NCI-H446 treated with DMSO at 0.1 percent for 48 hours (cell line): ENCODE data around the gene CLMN.

Experiments
- DNase-seq: peaks from one replicate; lab custom pipeline; 2025; lab: John Stamatoyannopoulos, UW

The CLMN gene

GRCh38 chr14:95344536-95344935 lies 24.8 kb upstream of the CLMN start:
- DNase-seq: no peak

GRCh38 chr14:95341564-95341963 lies 21.9 kb upstream of the CLMN start:
- no peak for DNase-seq

DNA sequence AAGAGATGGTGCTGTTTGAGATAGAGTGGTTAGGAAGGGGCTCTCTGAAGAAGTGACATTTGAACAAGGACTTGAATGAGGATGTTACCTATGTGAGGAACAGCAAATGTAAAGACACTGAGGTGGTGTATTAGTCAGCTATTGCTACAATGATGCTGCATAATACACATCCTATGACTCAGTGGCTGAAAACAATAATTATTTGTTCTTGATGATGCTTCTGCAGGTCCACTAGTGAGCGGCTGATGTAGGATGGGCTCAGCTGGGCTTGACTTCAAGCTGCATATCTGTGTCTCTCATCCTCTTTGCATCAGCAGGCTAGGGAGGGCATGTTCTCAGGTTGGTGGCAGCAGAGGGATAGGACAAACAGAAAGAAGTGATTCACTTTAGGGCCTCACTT lies 21.4 kb upstream of the CLMN start:
- DNase-seq: no peak

DNA sequence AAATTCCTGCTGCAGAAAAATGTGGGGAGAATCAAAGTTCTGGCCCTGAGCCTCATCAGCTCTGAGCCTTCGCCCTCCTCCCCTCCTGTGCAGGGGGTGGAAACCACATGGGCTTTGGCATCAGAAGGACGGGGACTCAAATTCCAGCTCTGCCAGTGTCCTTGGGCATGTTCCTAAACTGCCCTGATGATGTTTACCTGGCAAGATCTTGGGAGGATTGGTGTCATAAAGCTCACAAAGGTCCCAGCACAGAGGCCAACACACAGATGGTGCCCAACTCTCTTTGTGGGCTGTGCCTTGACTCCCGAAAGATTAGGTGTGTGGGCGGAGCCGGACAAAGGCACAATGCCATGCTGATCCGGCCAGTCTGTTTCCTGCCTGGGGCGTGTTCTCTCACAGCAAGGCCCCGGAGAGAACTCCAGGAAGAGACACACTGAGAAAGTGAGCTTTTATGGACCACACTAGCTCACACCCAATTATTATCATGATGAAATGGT lies 20.5 kb upstream of the CLMN start:
- DNase-seq: no peak

GRCh38 chr14:95339301-95339865 lies 19.7 kb upstream of the CLMN start:
- DNase-seq: no peak

- no peak for DNase-seq
These were observed 18.7 kb upstream of the CLMN start for GRCh38 chr14:95338436-95338835.

GRCh38 chr14:95337041-95337595 lies 17.4 kb upstream of the CLMN start:
- no peak for DNase-seq

DNA sequence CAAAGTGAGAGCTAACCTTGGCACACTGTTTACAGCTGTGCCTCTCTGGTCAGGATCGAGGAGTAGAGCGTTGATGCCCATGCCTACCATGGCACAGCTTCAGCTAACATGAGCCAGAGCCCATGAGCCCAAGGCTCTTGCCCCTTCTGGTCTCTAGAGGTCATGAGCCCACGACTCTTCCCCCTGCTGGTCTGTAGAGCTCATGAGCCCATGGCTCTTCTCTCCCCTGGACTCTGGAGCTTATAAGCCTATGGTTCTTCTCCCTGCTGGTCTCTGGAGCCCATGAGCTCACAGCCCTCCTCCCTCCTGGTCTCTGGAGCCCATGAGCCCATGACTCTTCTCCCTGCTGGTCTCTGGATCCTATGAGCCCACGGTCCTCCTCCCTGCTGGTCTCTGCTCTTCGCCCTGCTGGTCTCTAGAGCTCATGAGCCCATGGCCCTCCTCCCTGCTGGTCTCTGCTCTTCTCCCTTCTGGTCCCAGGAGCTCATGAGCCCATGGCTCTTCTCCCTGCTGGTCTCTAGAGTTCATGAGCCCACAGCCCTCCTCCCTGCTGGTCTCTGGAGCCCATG lies 16.6 kb upstream of the CLMN start:
- no peak for DNase-seq

- no peak for DNase-seq
These were observed 15.4 kb upstream of the CLMN start for GRCh38 chr14:95335071-95335470.

GRCh38 chr14:95334044-95334443 lies 14.3 kb upstream of the CLMN start:
- DNase-seq: no peak

GRCh38 chr14:95332641-95333040 lies 12.9 kb upstream of the CLMN start:
- DNase-seq: no peak

DNA sequence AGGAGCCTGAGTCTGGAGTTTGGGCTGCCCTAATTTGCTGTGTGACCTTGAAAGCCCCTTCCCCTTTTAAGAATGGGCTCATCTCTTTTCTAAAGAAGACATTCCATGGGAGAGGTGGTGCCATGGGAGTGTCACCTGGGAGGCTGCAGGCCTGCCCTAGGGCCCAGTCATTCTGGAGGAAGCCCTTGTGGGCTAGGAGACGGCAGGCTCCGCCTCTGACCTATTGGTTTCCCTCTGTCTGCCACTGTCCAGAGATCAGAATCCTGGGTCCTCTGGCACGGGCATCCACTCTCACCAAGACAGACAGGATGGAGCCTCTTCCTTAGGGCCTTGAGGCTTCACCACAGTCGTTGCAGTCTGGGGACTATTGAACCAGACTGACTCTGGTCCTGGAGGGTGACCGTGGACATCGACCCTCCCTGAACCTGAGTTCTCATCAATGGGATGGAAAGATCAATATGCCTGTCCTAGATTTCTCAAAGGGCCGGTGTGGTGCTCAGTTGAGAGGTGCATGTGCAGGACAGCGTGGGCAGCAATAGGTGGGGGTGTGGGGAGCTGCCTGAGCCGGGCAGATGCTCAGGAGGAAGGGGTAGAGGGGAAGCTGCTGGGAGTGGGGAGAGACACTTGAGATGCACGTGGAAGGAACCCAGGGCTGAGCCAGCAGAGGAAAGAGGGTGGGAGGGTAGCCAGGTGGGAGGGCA lies 12.2 kb upstream of the CLMN start:
- no peak for DNase-seq

DNA sequence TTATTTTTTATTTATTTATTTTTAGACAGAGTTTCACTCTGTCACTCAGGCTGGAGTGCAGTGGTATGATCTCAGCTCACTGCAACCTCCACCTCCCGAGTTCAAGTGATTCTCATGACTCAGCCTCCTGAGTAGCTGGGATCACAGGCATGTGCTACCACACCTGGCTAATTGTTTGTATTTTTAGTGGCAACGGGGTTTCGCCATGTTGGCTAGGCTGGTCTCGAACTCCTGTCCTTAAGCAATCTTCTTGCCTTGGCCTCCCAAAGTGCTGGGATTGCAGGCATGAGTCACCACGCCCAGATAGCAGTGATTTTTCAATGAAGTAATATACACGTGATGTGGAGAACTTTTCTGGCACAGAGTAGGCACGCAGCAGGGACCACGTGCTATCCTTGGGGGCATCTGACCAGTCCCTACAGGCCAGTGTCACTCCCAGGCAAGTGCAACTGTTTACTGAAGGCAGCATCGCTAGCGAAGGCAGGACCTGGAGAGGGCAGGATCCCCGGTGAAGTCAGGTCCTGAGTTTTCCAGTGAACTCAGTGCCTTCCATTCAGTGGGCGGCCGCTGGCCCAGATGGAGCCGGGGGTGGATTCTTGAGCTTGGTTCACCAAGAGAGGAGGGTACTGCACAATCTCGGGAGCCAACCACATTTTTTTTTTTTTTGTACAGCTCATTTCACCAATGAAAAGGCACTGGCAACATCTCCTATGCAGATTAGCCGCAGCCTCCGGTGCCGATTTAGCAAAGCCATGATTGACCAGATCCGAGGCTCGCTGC lies 11.1 kb upstream of the CLMN start:
- DNase-seq: no peak

GRCh38 chr14:95329941-95330340 lies 10.2 kb upstream of the CLMN start:
- DNase-seq: no peak

GRCh38 chr14:95328729-95329503 lies 9.2 kb upstream of the CLMN start:
- no peak for DNase-seq

- DNase-seq: no peak
These were observed 8.1 kb upstream of the CLMN start for GRCh38 chr14:95327558-95328374.

GRCh38 chr14:95326987-95327386 lies 7.3 kb upstream of the CLMN start:
- no peak for DNase-seq

DNA sequence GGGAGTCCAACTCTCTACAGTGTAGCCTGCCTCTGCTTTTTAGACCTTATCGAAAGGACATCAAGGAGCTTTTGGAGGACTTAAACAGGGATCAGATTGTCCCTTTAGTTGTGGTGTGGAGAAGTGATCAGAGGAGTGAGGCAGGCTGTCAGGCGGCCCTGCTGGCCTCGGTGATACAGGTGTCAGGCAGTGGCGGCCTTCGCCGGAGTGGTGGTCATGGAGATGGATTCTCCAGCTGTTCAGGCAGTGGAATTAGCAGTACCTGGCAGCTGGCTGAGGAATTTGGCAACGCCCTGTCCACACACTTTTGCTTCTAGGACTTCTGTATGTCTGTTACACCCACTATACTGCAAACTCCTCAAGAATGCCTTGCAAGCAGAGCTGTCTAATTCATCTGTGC lies 4.2 kb upstream of the CLMN start:
- DNase-seq: no peak

DNA sequence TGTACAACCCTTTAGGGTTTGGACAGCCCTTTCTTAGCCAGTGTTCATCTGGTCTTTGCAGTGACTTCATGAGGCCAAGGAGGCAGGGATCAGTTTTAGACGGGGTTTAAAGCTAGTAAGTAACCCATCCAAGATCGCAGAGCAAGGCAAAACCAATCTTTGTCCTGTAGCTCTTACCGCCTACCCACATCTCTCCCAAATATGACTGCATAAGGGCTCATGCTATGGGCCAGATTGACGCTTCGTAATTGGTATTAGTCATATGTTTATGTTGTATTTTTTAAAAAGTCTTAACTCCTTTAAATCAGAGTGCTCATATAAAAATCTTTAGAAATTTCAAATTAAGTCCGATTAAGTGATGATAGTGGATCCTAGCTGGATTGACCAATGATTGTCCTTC lies 3.7 kb upstream of the CLMN start:
- no peak for DNase-seq

- DNase-seq: no peak
These were observed 2.9 kb upstream of the CLMN start for GRCh38 chr14:95322651-95323050.
